HG02678 (cell line): ENCODE data around the gene ATG101.
"Not testable (repeated sequence)": the region's sequence is repeated elsewhere in the genome, so short reads cannot be mapped to it uniquely, and the experiment has no call there.

Experiments used
- ATAC-seq: cut with Tn5 transposase; IDR thresholded peaks from one replicate; pipeline ENCODE4 v1.9.1; 2021; ENCODE audit warnings: mild to moderate bottlenecking, moderate library complexity; ENCODE audit not compliant: unreplicated experiment

Gene ATG101

DNA sequence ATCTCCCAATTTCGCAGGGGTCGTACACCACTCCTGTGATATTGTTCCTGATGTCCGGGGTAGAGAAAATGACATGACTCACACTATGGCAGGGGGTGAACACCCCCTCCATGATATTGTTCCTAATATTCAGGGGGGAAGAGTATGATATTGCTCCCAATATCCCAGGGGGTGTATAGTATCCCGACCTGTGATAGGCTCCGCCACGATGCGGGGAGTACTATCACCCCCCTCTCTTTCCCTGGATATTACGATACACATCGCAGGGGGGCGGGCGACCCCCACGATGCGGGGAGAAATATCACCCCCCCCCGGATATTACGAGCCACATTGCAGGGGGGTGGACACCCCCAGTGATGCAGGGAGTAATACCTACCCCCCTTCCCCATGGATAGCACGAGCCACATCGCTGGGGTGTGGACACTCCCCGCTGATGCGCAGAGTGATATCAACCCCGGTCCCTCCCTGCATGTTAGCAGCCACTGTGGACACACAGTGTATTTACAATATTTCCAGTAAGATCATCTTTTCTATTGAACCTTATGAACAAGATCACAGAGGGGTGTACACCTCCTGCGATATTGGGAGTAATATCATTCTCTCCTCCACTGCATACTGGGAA, 27.4 kb downstream of the ATG101 start:
- no peak for ATAC-seq

DNA sequence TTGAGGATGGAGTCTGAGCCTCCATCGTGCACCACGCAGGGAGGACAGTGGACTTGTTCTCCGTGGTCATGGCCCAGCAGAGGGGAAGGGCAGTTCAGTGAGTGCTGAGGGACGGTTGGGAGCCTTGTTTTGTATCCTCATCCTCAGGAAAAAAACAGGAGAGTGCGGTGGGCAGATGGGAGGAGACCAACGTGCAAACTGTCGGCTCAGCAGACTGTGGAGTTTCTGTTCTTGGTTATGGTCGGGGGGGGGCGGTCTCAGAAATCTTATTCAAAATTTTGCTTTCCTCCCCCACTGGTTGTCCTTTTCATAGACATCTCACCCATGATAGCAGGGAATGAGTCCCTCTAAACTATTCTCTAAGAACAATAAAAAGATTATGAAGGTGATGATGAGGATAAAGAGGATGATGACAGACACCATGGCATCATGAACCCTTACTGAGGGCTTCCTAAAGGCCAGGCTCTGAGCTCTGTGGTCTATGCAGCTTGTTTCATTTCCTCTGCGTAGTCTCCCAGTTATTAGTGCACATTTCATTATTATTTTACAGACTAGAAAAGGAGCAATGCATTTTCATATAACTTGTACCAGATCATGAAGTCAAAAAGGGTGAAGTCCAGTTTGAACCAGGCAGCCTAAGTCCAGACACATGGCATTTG, 34.8 kb downstream of the ATG101 start:
- not testable (repeated sequence) for ATAC-seq

DNA sequence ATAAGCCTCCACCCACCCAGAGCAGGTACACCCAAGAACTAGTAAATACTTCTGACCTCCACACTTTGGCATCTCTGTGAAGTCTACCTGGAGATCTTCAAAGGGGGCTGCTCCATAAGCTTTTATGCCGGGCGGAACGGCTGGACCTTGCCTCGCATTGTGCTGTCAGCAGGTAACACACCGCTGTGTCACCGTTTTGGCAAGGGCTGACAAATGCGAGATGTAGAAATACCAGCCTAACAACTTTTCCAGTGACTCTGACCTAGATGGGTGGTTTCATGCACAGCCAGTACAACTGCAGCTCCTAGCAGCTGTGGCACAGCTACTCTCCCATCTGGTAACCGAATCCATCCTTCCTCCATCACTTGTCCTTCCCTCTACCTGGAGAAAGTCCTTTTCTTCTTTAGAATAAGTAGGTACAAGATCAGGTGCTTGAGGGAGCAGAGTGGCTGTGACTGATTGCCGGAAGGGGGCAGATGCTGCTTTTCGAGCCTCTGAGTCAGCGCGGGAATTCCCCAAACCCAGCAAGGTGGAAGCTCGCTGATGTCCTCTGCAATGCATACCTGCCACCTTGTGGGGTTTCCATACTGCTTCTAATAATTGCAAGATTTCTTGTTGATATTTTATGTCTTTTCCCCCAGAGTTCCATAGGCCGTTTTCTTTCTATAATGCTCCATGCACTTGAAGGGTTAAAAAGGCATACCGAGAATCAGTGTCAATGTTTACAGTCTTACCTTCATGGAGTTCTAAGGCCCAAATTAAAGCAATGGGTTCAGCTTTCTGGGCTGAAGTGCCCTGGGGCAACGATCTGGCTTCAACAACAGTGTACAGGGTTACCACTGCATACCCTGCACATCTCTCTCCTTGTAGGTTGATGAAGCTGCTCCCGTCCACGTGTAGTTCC, 46.7 kb downstream of the ATG101 start:
- not testable (repeated sequence) for ATAC-seq

DNA sequence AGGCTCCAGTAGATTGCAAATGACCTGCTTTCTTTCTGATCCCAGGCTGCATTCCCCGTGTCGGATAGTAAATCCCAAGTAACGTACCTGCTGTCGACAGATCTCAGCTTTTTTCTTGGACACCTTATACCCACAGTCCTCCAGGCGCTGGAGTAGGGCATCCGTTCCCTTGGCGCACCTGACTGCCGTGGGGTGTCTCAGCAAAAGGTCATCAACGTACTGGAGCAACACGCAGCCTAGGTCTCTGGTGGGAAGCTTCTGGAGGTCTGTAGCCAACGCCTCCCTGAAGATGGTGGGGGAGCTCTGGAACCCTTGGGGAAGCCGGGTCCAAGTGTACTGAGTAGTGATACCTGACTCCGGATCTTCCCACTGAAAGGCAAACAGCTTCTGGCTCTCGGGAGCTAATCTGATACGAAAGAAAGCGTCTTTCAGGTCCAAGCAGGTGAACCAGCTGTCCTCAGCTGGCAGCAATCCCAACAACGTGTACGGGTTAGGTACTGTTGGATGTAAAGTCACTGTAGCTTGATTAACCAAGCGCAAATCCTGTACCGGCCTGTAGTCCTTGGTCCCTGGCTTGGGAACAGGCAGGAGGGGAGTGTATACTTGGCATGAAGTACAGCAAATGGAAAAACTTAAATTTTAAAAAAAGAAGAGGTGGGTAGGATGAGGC, 48.2 kb downstream of the ATG101 start:
- ATAC-seq: not testable (repeated sequence)

DNA sequence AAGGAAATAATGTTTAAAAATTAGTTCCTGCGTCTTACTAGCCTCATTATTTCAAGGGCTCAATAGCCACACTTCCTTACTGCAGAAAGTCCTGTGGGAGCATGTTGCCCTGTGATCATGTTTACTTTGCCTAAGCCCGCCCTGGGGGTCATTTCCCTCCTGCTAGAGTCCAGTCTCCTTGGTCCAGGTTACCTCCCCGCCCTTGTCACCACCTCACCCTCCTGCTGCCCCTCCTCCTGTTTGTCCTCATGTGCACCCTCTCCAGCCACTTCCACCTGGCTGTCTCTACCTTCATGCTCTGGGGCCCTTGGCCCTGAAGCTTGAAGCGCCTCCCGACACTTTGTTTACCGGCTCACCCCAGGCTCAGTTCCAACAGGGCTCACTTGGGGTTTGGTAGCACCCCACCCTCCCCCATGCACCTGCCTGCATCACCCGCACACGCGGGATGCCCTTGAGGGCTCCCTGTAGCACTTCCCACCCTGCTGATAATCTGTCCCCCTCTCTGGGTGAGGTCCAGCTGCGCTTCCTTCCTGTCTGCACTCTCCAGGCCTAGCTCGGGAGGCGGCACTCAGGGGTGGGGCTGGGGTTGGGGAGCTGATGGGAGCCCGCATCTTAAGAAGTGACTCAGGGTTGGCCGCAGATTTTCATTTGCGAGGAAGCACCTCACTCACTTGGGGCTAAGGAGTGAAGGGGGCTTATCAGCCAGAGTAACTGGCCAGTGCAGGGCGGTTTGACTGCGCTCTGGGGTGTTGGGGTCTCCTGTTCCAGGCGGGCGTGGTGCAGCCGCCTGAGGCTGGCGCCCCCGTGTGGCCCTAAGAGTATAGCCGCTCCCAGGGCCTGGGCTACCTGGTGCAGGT, 49.8 kb downstream of the ATG101 start:
- ATAC-seq: no peak

DNA sequence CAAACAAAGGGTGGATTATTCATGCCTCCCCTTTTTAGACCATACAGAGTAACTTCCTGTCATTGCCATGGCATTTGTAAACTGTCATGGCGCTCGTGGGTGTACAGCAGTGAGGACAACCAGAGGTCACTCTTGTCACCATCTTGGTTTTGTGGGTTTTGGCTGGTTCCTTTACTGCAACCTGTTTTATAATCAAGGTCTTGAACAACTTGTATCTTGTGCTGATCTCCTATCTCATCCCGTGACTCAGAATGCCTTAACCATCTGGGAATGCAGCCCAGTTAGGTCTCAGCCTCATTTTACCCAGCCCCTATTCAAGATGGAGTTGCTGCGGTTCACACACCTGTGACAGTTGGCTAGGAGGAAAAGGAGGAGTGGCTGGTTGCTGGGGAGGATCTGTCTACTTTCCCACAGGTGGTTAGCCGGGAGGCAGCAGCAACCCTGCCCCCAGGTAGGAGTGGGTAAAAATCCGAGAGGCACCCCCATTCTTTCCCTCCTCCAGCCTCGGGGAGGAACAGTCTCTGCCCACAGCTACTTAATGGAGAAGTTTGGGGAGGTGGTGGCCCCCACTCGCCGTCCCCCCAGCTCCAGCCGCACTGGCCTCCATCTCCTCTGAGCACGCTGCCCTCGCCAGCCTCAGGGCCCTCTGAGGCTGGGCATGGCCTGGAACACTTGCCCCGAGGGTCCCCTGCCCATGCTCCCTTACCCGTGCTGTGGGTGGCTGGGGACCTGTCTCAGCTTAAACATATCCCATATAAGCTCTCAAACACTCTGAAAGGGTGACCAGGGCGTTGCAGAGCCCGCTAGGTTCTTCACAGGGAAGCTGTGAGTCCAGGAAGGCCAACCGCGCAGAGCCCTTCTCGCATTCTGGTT, 51.4 kb downstream of the ATG101 start:
- no peak for ATAC-seq

DNA sequence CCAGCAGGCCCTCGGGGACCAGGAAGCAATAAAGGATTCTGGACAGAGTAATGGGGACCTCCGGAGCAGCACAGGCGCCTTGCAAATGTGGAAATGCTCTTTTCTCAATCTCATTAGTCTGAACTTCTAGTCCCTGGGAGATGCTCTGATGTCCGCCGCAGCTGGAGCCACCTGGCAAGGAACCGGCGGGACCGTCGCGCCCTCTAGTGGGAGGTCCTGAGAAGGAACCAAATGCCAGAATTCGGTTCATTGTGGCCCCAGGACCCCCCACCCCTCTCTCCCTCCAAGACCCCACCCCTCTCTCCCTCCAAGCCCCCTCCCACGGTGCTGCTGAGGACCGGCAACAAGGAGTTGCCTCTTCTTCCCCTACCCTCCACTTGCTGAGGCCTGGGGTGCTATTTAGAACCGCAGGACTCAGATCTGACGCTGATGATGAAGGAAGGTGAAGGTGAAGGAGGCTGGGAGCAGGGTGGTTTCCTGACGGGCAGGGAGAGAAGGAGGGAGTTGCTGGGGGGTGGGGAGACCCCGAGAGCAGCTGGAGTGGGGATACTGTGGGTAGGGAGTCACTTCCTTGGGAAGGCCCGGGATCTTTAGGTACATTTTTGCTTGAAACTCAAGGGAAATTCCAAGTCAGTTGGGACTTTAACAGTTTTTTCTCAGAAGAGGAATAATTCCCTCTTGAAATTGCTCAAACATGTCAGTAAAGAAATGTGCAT, 52.2 kb downstream of the ATG101 start:
- ATAC-seq: no peak

DNA sequence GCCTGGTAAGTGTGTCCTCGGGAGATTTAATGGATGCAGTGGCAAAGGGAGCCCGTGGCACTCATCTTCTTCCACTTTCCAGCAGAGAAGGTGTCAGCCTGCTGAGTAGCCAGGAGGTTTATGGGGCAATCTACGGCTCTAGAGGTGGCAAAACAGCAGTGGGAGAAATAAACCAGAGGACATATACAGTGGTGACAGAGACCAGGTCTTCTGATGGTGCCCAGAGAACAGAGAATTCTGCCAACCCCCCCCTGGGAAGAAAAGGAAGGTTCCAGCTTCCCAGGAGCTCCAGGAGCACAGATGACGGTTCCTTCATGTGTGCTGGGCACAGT, 52.7 kb downstream of the ATG101 start:
- no peak for ATAC-seq

DNA sequence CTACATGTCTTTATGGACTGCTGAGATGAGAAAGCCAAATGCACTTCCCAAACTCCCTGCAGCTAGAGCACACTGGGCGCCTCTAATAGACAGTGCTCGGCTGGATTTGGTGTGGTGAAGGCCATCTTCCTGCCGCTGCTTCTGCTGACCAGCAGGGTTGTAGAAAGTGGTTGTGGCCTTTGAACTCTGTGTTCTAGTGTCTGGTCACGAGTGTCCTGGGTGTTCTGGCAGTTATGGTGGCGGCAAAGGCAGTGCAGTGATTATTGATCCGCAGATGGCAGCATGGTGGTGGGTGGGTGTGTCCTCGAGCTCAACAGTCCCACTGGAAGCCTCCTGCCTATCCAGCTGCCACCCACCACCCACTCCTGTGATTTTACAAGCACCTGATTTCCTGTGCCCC, 53.1 kb downstream of the ATG101 start:
- ATAC-seq: no peak

DNA sequence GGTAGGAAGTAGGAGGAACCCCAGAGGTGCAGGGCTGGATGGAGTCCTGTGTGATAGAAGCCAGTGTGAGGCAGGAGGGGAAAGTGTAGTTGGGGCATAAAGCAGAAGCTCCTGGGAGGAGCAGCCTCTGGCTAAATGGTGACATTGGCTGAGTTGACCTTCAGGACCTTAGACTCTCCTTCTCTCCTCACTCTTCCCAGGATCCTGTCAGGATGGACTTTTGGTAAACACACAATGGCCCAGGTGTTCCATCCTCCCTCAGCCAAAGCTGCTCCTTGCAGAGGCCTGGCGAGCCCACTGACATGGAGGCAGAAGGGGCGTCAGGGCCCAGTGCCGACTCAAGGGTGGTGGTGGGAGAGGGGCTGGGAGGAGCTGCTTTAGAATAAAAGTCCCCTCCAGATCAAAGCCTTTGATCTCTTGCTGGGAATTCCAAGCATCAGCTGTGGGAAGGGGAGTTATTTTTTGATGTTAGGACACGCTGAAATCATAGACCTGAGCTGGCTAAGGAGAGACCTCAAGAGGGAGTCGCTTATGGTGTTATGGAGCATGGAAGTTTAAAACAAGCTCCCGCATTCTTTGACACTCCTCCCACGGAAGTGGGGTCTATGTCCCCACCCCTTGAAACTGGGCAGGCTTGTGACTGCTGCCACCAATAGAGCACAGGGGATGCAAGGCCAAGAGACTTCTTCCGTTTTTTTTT, 53.9 kb downstream of the ATG101 start:
- ATAC-seq: no peak

DNA sequence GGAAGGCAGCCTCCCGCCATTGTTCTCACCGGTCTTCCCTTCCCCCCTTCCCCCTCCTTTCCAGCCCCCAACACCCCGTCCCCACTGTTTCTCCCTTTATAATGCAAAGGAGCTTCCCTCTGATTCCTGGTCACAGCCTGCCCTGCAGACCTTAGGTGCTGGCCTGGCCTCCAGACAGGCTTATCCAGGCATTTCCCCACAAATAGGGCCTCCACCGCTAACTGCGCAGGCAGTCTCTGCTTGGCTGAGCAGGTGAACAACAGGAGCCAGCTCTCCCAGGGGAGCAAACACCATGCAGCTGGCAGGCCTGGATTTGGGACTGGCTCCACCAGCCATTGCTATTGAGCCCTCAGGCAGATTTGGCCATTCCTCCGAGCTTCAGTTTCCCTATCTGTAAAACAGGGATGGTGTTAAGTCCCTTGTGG, 55.7 kb downstream of the ATG101 start:
- no peak for ATAC-seq

DNA sequence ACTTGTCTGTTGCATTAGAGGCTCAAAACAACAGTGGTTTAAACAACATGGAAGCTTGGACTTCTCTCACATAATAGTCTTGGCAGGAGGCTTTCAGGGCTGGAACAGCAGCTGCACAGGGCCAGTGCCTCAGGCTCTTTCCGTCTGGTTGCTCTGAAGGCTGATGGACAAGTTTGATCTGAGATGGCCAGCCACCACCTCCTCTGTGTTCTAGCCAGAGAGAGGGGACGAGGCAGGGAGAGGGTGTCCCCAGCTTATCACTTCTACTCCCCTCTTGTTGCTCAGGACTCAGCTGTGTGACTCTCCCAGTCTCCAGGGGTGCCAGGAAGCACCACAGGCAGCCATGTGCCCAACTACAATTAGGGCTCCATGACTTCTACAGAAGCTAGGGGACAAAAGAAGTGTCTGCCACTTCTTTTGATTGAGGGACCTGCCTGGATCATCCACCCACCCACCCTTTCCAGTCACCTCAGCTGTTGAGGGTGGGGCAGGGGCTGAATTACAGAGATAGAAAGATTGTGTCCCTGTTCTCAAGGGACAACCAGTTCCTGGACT, 56.3 kb downstream of the ATG101 start:
- no peak for ATAC-seq
